NCI-H2227 (cell line): ENCODE results near the gene KRT86.

Source experiments
- DNase-seq: peaks from one replicate; lab custom pipeline; 2025; ENCODE audit not compliant: unreplicated experiment; lab: John Stamatoyannopoulos, UW

Gene KRT86

DNA sequence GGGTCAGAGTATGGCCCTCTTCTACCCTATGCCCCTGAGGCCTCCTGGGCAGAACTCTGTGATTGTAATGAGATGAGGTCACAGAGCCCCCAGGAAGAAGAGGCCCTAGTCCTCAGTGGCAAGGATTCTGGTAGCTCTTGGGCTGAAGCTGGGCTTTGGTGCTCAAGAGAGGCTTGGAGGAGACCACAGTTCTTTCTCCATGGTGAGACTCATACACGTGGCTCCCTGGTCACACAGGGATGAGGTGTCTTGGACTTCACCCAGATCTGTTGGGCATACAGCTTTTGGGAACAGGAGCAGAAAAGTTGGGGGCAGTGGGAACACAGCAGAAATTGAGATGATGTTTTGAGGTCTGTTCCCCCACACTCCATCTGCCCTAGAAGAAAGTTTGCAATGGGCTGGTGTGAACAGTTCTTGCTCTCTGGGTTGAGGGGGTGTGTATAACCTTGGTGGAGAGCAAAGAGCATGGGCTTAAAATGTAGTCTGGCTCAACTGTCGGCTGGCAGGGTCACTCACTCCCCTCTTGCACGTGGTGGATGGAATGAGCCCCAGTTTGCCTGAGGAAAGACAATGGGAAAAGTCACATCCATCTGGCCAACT lies at the start of gene KRT86:
TSS of gene KRT86 (plus strand) at position 125 of the 600 bp plus-strand sequence. CDS start 27,272 bp downstream, outside the sequence.
- no peak for DNase-seq

DNA sequence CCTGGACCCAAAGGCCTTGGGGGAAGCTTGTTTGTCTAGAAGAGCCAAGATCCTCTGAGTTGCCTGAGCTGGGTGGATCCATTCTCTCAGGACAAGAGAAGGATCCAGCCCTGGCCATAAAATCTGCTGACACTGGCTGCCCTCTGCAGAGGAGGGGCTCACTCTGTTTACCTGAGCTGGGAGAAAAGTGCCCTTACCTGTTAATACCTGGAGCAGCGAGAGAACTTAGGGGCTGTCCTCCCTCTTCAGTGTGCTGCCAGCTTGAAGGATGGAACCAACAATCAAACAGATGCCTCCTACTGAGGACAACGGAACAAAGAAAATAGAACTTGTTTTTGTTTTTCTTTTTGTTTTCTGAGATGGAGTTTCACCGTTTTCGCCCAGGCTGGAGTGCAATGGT lies 48.7 kb upstream of the KRT86 start:
- DNase-seq, result no peak

DNA sequence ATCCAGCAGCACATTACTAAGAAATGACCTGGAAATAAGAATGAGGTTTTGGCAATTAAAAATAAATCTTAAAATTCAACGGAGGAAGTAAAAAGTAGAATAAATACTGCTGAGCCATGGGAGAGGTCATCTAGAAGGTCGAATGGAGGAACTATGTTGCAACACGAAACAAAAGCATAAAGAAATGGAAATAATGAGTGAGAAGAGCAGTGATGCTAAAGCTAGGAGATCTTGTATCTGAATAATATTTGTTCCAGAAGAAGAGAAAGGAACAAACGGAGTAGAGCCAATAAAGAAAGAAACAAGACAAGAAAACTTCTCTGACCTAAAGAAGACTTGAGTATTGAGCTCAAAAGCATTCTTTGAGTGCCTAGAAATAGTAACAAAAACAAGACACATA lies 48.0 kb upstream of the KRT86 start:
- DNase-seq, result no peak

DNA sequence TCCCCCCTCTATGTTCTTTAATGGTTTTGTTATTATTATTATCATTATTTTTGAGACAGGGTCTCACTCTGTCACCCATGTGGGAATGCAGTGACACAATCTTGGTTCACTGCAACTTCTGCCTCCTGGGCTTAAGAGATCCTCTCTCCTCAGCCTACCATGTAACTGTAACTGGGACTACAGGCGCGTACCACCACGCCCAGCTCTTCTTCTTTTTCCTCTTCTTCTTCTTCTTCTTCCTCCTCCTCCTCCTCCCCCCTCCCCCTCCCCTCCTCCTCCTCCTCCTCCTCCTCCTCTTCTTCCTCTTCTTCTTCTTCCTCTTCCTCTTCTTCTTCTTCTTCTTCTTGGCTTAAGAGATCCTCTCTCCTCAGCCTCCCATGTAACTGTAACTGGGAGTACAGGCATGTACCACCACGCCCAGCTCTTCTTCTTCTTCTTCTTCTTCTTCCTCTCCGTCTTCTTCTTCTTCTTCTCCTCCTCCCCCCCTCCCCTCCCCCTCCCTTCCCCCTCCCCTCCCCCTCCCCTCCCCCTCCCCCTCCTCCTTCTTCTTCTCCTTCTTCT lies 46.8 kb upstream of the KRT86 start:
- no peak for DNase-seq

DNA sequence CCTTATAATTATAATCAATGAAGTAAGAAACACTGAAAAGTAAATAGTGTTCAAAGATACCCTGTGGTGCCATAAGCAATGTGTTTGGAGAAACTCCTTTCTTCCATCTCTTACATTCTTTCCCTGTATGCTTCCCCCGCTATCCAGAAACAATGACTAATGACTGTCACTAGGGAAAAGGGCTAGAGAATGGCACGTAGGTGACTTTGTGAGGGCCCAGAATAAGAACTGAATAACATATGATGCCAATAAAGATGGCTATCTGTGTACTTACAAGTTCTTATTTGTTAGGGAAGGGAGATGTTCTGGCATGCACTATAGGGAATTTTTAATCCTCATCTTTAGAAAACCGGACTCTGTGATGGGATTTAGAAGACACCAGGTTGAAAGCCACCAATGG lies 46.1 kb upstream of the KRT86 start:
- DNase-seq, result no peak

DNA sequence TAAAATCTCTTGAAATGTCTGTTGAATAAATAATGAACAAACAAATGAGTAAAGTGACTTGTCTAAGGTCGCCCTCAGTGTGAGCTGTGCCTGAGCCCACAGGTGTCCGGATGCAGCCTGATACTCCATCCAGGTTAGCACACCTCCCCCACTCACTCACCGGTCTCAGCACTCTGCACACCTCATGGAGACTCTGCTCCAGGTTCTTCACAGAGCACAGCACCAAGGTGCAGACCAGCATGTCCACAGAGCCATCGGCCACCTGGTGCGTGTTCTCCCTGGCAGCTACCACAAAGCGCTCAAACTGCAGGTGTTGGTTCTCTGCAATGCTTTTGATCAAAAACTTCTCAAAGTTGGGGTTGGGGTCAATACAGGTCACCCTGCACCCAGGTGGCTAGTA lies 45.5 kb upstream of the KRT86 start:
- DNase-seq, result no peak

DNA sequence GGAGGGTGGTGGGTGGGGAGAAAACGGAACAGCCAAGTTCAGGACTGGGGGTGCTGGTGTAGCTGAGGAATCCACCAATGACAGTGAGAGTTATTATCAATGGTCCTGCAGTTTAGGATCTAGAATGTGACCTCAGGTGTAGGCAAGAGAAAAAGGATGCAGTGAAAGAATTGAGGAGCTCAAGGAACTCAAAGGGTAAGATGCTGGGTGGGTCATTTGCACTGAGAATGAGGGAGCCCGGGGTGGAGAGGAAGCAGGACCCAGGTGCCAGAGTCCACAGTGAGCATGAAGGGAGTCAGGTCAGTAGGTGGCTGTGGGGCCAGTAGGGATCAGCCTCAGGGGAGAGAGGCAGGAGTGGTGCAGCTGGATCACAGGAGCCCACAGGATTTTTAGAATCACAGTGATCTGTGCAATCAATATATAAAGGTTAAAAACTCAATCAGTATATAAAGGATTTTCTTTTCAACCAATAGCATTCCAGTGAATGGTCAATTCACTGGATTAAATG lies 44.6 kb upstream of the KRT86 start:
- DNase-seq, result no peak

DNA sequence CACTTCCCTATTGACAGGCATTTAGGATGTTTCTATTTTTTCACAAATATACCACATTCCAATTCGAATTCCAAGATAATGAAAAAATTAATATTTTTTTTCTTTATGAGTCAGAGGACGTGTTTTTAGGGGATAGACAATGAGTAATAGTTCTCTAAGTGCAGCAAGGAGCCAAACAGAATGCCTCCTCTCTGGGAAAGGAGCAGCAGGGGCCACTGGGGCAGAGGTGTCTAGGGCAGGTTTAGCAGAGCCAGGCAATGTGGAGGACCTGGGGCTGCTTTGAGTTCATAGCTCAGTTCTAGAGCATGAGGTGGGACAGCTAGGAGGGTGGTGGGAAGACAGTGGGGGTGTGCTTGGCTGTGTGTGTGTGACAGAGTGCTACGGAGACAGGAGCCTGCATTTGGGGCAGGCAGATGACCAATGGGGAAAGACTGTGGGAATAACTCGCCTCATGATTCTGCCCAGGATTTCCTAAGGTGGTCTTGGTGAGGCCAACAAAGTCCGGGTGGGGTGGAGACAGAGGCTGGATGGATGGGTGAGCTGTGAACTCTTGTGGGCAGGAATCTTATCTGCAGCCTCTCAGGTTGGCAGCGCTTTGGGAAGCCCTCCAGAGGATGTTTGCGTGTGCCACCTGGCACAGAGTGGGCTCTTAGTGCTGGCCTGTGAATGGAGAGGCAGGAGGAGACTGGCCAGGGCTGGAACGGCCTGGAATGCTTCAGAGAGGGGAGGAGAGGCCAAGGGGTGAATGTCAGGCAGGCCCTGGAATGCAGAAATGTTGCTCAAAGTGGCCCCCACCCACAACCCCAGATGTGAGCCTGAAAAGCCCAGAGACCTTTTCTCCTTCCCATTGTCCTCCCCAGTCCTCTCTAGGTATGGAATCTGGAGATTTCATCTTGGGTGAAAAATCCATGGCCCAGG lies 43.8 kb upstream of the KRT86 start:
- no peak for DNase-seq

DNA sequence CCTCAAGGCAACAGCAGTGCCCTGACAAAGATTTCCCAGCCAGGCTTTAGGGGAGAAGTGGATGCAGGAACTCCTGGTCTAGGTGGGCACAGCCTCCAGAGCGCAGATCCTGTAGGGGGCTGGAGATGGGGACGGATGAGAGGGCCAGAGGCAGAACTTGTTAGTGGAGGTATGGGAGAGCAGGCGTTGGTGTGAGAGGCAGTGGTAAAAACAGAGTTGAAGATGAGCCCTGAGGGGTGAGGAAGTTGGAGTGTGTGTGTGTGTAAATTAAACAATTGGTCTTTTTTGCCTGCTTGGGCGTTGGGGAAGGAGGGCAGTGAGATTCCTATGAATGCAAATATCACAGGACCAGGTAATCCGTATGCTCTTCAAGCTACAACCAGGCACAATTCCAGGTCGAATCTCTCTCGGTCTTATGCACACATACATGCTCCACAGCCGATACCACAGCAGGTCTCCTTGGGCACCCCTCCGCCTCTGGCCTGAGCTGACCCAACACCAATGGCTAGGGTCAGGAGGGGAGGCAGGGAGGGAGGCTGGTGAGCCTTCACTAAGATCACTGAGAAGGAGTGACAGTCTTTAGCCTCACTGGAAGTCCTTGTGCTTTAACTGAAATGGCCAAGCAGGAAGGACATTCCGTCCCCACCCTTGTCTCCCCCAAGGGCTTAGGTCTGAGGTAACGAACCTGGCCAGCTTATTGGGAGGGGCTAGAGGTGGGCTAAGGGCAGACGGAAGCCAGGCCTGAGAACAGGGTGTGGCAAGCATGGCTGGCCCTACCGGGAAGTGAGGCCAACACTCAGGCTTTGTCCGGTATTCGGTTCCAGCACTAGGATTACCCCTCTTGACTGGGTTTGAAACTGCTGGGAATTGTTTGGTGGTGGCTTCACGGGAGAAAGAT lies 42.9 kb upstream of the KRT86 start:
- DNase-seq, result no peak

DNA sequence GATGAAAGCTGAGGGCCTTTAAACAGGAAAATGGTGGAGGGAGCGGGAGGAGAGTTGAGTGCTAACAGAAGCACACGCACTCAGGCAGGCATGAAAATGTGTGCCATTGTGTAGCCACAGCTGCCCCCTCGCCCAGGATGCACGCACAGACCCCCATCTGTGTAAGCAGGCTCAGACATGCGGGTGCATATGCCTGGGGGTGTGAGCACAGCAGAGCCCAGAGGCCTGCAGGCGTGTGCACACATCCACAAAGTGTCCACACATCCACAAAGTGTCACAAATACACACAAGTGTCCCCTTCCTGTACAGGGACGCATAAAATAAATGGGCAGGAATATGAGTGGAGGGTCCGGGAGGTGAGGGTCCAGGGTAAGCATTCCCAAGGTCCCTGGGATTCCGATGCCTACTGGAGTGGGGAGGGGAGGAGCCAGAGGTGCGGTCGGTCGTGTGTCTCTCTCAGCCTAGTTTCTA lies 42.2 kb upstream of the KRT86 start:
- DNase-seq, result no peak

DNA sequence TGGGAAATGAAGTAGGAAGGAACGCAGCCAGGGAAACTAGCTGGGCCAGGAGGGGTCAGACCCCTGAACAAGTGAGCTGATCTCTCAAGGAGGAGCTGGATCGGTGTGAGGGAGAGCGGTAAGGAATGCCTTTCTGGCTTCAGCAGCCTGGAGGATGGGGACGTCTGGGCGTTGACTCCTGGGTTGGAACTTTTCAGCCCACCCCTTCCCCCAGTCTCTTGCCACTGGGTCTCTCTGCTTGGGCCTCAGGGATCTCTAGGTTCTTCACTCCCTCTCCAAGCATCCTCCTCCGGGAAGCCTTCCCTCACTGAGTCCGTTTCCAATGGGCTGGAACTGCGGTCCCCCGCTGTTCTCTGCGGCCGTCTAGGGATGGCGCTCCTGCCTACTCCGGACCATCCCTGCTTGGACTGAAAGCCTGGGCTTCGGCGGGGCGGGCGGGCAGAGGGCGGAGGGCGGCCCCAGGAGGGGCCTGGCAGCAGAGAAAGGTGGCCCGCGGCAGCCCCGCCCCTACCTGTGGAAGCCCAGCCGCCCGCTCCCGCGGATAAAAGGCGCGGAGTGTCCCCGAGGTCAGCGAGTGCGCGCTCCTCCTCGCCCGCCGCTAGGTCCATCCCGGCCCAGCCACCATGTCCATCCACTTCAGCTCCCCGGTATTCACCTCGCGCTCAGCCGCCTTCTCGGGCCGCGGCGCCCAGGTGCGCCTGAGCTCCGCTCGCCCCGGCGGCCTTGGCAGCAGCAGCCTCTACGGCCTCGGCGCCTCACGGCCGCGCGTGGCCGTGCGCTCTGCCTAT lies 41.6 kb upstream of the KRT86 start, which contains the start of gene KRT7:
TSS of gene KRT7 (plus strand) at position 570 of the 788 bp plus-strand sequence. CDS start at position 624, 54 bp downstream.
- DNase-seq, result no peak

DNA sequence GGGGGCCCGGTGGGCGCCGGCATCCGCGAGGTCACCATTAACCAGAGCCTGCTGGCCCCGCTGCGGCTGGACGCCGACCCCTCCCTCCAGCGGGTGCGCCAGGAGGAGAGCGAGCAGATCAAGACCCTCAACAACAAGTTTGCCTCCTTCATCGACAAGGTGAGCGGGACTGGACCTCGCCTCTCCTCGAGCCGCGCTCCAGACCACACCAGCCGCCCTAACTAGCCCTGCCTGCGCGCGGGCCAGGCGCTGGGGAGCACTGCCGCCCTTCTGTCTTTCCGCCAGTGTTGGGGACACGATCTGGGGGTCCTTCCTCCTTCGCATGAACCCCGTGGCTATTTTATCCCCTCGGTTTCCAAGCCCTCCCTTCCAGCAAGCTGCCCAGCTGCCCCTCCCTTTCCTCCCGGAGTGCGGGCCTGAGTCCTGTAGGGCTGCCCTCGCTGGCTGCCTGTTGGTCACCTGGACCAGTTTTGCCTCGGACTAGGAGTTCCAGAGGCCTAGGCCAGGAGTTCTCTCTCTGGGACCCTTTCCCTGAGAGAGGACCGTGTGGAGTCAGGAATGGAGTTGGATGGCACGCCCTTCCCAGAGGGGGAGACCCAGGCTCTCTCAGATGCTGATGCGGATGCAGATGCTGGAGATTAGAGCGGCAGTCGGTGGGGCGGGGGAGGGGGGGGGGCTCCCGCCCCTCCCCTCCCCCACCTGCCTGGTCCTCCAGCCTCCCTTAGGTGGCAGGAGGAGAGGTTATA lies 40.8 kb upstream of the KRT86 start:
- no peak for DNase-seq

DNA sequence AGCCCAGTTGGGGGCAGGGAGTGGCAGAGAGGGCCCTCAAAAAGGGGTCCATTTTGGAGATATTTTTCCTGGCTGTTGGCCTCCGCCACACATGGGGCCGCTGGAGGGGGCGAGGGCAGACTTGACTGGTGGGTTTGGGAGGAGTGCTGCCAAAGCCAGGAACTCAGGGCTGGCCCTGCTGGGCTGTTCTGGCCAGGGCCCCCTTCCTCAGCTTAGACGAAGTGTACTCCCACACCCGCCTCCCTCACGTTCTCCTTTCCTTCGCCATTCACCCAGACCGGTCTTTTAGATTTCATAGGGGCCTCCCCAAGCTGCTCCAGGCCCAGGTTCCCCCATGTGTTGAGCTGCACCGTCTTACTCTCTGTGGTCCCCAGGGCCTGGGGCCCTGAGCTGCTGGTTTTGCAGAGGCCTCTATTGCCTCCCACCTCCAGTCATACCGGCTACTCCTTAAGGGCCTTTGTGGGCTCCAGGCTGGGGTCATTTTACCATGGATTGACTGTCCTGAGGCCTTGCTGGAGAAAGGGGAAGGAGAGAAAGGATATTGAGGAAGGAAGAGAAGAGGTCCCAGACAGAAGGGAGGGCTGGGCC lies 40.1 kb upstream of the KRT86 start:
- no peak for DNase-seq

DNA sequence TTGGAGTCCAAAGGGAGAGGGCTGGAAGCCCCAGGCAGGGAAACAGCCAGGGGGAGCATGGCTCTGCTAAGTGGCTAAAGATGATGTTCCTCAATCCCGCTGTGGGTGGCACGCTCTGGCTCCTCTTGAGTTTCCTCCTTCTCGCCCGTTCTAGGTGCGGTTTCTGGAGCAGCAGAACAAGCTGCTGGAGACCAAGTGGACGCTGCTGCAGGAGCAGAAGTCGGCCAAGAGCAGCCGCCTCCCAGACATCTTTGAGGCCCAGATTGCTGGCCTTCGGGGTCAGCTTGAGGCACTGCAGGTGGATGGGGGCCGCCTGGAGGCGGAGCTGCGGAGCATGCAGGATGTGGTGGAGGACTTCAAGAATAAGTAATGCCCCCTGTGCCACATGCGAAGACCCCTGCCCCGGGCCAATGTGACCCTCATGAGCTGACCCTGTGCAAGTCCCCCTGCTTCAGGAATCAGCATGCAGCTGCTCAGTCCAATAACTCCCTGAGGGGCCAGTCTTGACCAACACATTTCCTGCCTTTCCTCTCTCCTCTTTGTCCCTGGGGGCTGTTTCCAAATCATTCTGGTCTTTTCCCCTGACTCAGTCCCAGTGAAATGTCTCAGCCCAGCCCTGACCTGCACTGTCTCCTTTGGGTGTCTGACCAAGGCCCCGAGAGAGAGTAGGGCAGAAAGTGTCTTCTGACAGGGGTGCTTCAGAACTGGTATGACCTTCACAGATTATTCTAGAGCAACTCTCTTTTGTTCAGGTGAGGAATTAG lies 39.3 kb upstream of the KRT86 start:
- DNase-seq, result no peak

DNA sequence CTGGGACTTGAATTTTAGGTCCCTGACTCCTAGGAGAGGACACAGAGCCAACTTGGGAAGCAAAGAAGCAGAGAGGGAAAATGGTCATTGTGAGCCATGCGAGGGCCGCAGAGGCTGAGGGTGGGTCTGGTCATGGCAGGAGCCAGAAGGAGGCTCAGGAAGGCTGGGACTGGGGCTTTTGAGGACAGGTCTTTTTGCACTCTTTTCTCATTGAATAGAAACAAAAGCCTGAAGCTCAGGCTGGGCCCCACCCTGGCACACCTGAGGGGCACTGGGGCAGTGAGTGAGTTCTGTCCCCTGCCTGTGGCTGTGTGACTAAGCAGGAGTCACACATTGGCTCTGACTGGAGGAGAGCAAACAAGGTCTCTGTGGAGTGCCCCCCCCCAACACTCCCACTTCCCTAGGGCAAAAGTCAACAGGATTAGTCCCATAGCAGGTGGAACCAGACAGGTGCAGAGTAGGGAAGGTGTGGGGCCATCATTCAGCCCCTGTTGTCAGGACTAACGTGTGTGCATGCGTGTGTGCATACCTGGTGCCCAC lies 38.6 kb upstream of the KRT86 start:
- no peak for DNase-seq

DNA sequence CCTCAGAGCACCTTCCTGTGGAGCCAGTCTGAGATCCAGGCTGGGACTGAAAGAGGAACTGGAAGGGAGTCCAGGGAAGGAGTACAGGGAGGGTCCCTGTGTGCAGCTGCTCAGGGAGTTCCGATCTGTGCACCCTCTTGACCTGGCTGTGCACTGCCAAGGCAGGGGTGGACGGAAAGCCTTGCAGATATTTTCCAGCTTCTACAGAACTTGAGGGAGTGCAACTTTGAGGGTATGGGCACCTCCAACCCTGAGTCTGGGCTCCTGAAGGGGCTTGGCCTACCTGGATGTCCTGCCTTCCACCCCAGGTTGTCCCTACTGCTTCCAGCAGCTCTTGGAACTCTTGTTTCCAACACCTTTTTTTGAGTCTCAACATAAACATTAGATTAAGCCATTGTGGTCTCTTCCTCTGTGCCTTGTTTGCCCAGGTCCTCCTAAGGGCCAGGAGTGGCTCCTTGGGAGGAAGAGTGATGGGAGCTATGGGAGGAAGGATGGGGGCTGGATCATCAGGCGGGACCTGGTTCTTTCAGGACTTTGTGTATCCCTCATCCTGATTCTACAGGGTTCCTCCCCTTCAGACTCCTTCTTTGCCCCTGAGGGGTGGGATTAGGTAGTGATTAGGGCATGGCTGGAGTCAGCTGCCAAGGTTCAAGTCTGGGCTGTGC lies 37.9 kb upstream of the KRT86 start:
- no peak for DNase-seq

DNA sequence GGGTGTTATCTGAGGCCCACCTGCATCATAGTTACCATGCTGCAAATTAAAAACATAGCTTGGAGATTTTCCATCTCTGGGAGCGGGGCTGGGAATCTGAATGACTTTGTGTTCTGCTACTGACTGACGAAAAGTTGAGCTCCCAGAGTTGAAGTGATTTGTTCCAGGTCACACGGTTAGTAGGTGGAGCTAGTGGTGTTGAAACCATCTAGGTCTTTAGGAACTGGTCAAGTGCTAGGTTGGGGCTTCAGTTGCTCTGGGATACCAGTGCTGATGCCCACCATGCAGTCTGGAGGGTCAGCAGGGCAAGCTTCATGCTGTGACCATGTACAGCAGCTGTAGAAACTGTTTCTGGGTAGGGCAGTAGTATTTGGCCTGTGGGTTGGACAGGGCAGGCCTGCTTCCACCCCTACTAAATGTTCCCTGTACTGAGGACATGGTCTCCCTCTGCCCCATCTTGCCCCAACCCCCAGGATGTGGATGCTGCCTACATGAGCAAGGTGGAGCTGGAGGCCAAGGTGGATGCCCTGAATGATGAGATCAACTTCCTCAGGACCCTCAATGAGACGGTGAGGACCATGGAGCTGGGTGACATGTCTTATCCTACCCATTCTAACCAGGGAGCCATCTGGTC lies 36.1 kb upstream of the KRT86 start:
- DNase-seq, result no peak
